HG02840 (cell line): ENCODE data around the gene DVL2.
"Not testable (repeated sequence)": the region's sequence is repeated elsewhere in the genome, so short reads cannot be mapped to it uniquely, and the experiment has no call there.

Source experiments
- ATAC-seq: cut with Tn5 transposase; IDR thresholded peaks from one replicate; pipeline ENCODE4 v1.9.1; 2021; ENCODE audit warnings: mild to moderate bottlenecking, moderate library complexity, moderate number of reproducible peaks; ENCODE audit not compliant: unreplicated experiment, low FRiP score

The DVL2 gene

DNA sequence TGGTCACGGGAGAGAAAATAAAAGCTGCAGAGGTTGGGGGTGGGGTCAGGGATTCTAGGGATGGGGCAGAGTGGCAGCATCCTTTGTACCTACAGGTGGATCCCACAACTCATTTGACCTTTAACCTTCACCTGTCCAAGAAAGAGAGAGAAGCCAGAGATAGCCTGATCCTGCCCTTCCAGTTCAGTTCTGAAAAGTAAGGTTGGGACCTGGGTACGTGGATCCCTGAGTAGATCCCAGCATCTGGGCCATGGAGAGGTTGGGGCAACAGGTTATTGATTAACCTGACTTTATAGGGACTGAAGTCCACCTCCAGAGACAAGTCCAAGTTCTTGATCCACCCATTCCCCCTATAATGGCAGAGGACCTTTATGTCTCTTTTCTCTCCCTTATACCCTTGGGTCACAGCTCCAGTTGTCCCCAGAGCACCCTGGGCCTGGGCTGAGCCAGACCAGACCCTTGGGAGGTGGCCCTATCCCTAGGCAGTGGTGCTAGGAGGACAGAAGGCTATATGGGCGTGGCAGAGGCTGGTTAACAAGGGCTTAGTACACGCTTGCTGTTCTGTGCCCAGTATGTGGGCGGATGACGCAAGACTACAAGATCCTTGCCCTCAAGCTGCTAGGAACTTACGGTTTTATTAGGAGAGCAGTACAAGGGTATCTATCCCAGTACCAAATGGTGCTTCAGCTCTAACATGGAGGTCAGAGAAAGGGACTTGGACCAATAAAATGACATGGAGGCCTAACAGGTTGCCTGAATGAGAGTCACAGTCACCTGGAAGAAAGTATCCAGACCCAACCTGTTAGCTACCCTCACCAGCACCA, 24.6 kb upstream of the DVL2 start:
- no peak for ATAC-seq

DNA sequence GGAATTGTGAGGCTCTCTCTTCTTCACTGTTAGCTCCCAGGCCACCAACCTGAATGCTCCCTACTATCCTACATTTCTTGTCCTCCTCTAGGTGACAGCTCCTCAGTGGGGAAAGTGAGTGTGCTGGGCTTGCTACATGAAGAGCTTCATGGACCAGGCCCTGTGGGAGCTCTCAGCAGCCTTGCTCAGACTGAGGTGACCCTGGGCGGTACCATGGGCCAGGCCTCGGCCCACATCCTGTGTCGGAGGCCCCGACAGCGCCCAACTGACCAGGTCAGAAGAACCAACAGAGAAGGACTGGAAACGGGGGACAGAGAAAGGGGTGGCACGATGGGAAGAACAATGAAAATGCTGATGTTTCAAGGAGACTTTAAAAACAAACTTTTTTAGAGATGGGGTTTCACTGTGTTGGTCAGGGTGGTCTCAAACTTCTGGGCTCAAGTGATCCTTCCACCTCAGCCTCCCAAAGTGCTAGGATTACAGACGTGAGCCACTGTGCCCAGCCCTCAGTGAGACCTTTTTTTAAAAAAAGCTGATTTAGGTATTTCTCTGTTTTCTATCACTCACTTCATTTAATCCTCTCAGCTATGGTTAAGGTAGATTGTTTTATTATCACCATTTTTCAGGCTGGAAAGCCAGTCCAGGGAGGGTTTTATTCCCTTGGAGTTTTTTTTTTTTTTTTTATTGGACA, 22.6 kb upstream of the DVL2 start:
- ATAC-seq = no peak

DNA sequence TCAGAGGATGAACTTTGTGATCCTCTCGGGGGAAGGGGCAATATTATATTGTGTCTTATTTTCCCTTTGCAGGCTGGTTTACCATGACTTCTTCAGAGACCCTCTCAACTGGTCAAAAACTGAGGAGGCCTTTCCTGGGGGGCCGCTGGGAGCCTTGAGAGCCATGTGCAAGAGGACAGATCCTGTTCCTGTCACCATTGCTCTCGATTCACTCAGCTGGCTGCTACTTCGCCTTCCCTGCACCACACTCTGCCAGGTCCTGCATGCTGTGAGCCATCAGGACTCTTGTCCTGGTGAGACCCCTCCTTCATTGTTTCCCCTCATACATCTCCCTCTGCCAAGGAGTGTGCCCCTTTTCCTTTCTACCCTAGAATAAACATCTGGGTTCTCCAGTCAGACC, 20.2 kb upstream of the DVL2 start:
- no peak for ATAC-seq

DNA sequence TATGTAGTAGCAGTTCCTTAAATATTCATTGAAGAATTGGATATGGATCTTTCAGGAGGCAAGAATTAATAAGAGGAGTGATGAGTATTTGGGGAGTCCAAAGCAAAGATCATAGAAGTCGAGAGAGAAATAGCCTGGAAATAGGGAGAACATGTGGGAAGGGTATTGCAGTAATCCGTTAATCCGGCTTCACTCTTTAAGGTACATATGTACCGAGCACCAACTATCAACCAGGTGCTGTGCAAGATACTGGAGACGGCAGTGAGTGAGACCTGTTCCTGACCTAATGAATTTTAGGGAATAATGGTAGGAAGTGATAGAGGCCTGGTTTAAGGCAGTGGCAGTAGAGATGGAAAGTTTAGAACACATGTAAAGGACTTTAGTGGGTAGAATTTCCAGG, 18.8 kb upstream of the DVL2 start:
- ATAC-seq = no peak

DNA sequence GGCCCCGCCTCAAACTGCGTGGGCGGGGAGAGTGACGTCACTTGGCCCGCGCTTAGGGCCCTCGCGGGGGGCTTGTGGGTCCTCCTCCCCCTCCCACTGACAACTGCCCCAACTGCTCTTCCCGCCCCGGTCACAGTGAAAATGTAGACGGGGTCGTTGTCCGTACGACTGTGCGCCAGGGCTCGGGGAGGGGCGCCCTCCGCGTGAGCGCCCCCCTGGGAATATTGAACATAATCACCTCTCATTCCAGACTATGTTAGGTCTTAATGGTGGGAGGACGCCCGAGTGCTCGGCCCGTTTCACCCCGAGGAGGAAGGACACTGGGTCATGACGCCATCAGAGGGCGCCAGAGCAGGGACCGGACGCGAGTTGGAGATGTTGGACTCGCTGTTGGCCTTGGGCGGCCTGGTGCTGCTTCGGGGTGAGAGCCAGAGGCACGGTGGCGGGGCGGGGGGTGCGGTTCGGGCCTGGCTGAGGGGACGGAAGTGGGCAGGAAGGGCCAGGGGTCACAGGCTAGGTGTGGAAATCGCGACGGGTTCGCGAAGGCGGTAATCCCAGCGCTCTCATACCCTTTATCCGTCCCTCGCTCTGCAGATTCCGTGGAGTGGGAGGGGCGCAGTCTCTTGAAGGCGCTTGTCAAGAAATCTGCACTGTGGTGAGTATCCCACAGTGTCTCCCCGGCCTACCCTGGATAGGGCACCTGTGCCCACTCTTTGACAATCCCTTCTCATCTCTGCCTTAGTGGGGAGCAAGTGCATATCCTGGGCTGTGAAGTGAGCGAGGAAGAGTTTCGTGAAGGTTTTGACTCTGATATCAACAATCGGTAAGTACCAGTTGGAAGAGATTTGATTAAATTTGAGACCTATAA, 18.1 kb upstream of the DVL2 start, which contains the start of gene ELP5:
Gene ELP5 (plus strand): TSS at position 40 of the 868 bp plus-strand sequence. CDS start 336 bp downstream, at position 376.
- ATAC-seq = peak; percentile 60

DNA sequence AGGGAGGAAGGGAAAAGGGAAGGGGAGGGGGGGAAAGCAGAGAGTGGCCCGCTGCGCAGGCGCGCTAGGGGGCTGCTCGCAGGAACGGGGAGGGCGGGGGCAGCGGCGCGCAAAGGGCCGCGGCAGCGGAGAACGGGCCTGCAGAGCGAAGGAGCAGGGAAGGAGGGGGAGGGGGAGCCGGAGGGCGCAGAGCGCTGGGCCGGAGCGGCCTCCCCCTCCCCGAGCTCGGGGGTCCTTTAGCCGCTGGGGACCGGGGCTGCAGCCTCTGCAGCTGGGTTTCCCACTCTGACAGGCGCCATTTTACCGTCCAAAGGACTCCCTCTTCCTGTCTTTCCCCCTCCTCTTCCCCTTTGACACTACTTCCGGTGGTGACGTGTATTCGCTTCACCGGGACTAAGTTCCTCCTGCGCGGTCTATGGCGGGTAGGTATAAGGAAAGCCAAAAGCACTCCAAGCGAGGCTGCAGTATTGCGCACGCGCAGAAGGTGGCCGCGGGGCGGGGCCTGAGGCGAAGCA, 17.4 kb upstream of the DVL2 start, which contains the start of gene CTDNEP1:
Gene CTDNEP1 (minus strand): TSS at position 74 of the 515 bp plus-strand sequence. CDS start 438 bp downstream, outside the sequence.
- ATAC-seq = peak; percentile 81

DNA sequence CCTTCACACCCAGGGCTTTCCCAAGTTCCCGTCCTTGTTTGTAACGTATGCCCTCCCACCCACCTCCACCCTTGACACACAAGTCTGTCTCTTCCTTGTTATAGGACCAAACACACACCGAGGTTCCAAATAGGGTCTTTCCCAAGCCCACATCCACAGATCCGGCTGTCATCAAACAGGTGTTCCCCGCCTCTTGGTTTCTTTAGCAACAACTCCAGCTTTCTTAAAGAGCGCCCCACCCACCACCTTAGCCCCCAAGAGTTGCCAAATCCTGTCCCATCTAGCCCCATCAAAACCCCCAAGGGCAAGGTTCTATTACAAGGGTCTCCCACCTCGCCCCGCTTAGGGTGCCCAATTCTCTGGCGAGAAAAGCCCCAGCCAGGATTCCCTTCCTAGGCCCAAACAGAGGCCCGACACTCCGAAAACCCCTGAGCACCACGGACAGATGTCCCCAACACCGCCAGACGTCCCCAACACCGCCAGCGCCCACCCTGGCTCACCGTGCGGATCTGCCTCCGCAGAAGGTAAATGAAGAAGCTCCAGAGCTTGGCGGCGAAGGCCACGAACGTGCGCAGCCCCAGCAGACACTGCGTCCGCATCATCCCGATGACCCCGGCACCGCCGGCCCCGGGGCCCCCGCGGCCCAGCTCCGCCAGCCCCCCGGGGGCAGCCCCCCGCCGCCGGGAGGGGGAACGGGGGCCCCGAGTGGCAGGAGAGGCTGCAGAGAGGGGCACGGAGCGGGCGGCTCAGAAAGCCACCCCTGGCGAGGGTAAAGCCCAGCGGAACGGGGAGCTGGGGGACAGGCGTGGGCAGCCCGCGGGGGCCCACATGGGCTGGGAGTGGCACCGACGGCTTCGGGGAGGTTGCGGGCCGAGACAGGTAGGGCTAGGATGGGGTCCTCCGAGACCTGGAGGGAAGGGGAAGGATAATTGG, 16.6 kb upstream of the DVL2 start:
- no peak for ATAC-seq

DNA sequence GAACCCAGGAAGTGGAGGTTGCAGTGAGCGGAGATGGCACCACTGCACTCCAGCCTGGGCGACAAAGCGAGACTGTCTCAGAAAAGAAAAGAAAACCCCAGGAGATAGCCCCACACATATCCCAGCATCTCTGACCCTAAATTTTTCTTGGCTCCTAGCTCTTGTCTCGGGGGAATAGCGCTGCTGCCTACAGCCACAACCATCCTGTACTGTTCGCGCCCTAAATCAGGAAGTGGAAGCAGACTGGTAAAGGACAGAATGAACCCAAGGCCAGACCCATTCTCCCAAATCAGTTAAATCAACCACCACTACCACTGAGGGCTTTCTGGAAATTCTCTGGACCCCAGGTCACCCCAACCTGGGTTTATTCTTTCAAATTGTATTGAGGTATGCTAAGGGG, 15.5 kb upstream of the DVL2 start:
- ATAC-seq = no peak

DNA sequence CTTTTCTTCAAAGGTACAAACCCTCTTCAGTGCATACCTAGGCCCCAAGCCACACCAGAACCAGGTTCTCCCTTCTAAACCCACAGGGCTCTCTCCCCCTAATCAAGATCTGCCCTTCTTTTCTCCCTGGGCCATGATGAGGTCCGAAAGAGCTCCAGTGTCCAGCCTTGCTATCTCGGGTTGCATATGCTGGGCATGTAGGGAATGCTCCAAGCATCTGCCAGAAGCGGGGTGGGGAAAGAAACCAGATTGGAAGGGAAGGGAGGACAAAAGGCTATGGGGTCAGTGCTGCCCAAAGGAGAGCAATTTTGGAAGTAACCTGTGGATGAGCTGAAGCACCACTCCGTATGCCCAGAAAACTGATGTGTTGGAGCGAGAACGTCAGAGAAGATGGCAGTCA, 14.9 kb upstream of the DVL2 start:
- no peak for ATAC-seq

DNA sequence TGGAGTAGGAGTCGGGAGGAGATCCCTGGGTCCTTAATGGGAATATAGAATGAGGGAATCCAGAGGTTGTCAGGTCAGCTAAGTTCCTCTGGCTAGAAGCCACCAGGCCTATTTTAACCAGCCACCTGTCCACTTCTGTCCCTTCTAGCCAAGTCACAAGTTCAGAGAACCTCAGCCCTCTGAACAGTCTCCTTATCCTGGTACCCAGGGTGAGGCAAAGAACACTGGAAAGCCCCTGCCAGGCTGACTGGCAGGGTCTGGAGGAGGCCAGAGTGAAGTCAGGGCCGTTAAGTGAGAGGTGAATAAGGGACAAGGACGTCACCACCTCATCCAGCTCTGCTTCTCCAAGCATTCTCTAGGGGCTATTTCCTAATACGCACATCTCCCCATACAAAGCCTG, 14.5 kb upstream of the DVL2 start:
- no peak for ATAC-seq

DNA sequence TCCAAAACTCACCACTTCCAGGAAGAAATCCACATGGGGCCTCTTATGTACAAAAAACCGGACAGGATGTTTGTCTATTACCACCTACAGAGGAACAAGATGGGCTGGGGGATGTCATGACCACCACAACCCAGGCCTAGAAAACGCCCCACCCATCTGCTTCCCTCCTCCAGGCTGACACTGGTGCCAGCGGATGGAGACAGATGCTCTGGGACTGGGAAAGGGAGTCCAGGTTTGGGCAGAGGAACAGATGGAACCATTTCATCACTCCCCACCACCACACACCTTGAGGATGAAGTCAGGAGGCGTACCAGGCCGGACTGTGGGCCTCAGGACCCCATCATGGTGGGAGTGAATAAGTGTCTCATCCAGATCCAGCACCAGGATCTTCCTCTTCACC, 12.5 kb upstream of the DVL2 start:
- no peak for ATAC-seq

DNA sequence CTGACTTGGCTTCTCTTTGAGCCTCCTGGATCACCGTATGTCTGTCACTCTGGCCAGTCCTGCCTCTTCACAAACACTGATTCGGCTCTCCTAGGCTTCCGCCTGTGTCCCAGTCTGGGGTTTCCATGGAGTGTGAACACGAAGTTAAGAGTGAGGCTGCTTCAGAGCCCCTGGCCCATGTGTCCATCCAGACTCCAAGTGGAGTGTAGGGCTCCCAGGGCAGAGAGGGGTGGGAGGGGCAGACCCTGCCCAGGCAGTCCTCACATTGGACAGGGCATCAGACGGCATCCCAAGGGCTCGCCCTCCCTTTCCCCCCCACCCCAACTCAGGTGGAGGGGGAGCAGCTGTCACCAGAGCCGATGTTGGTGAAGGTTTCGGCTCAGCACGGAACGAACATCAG, 9.5 kb upstream of the DVL2 start:
- ATAC-seq = not testable (repeated sequence)

DNA sequence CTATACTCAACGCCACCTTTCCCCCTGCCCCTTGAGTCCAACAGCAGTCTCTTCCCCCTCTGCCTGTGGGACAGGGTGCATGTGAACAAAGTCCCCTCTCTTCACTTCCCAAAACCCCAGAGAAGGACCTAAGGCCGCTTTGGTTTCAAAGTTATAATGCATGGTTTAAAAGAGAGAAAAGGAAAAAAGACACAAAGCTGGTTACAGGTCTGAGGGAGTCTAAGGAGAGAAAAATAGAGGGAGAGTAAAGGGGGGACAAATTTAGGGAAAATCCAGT, 9.1 kb upstream of the DVL2 start:
- ATAC-seq = no peak

DNA sequence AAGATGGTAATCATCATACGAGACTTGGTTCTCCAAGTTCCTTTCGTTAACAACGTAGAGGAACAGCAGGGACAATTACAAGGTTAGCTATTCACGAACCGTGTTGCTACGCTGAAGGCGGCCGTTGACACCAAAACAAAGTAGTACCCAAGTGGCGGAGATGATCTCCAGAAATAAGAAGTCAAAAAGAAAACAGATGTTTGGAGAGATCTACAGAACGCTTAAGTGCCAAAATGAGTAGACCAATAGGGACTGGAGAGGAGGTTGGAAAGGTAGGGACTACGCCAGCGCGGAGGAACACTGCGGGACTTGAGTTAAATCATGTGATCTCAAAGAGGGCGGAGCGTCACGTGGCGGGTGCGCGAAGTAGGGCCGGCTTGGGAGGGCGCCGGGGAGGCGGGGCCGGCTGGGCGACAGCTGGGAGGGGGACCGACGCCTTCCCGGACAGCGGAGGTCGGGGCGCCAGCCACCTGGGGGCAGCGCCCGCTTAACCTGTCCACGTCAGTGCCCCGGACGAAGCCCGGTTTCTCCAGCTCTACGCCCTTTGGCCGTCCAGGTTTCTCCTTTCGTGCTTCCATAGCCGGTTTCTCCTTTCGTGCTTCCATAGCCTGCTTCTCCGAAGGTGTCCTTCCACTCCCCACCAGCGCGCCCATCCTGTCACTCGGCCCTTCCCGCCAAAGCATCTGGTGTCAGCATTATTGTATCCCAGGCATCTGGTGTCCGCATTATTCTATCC, 8.6 kb upstream of the DVL2 start:
- ATAC-seq = peak; percentile 62

DNA sequence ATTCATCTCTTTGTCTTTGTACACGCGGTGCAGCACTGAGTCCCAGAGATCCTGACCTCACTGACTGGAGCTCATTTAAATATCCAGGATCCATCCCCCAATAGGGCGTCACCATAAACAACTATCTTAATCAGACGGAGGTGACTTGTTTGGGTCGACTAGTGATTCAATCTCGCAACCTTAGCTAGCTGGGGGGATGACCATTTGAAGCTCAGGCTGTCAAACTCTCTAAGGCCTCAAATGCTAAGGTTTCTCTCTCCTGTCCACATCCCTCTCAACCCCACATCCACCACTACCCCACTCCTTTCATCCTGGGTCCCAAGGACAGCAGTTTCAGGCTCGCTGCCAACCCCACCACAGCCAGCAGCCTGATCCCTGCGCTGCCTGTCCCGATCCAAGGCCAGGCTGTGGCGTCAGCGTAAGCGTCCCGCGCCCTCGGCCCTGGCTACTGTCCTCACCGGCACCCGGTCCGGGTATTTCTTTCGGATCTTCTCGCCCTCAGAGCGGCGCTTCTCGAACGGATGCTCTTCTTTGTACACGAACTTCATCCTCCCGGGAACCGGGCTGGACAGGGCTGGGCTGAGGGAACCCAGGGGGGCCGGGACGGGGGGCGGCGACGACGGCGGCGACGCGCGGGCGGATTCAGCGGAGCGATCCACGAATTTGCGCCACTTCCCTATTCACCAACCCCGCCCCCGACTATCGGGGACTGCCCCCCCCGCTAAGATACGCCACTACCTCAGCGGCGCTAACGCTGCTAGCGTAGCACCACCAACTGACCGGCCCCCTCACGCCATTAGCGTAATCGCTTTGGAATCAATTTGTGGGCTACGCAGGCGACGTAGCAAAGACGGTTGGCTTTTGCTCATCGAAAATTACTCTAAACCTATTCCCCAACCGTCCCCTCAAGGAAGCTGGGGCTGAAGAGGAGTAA, 7.7 kb upstream of the DVL2 start, which contains the start of gene GABARAP:
Gene GABARAP (minus strand): TSS at position 667 of the 934 bp plus-strand sequence. CDS start 119 bp downstream, at position 548.
- ATAC-seq = peak; percentile 41

DNA sequence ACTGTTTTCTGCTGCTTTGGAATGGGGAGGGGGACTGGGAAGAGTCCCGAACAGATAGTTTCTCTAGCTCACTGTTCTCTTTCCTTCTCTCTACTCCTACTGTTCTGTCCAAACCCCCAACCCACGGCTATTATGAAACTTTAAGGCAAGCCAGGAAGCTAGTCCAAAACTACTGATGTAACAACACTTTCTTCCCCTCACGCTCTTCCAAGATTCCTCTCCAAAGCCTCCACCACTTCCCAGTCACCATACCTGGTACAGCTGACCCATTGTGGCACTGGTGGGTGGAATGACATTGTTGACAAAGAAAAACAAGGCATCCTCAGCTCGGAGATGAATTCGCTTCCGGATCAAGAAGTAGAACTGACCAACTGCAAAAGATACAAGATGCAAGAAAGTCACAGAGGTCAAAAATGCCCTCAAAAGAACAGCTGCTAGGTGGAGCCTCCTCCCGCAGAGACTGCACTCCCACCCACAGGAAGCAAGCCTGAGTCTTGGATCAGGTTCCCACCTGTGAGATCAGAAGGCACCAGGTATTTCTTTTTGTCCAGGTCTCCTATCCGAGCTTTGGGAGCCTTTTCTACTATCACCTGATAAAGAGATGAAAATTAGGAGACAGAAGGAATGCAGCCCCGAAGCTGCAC, 6.9 kb upstream of the DVL2 start:
- no peak for ATAC-seq

DNA sequence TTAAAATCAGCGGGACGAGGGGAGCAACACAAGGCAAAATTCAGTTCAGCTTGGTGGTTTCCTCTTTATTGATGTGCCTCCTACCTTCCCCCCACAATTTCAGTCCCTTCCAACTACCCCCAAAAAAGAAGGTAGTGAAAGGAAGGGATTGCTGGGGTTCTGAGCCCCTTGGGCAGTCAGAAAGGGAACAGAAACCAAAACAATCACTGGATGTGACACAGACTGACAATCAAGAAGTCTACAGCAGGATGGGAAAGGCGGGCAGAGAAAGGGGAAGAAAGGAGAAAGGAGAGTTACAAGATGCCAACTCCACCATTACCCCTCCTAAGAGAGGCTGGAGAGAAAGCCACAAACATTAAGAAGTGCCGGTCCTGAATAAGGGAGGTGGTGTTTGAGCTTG, 6.1 kb upstream of the DVL2 start:
- no peak for ATAC-seq
